Parathyroid adenoma (tissue), 2 donors: ENCODE measurements around the gene EXOC3L2.

Source experiments
- H2AFZ ChIP-seq: fragments of 300-600 bp; sonication (generic); one replicate; pipeline ENCODE4 v1.7.0; 2017; ENCODE audit warnings: antibody characterized with exemption, mild to moderate bottlenecking
- H3K27ac ChIP-seq: fragments of 300-600 bp; sonication (generic); one replicate; pipeline ENCODE4 v1.7.0; 2017
- H3K27me3 ChIP-seq: fragments of 300-600 bp; sonication (generic); one replicate; pipeline ENCODE4 v1.7.0; 2017; ENCODE audit warnings: low read length; ENCODE audit not compliant: control insufficient read depth, insufficient read depth
- H3K36me3 ChIP-seq: fragments of 300-600 bp; sonication (generic); one replicate; pipeline ENCODE4 v1.7.0; 2017; ENCODE audit warnings: low read length; ENCODE audit not compliant: control insufficient read depth, insufficient read depth
- H3K4me1 ChIP-seq: fragments of 300-600 bp; sonication (generic); one replicate; pipeline ENCODE4 v1.7.0; 2017; ENCODE audit warnings: control low read depth
- H3K4me2 ChIP-seq: fragments of 300-600 bp; sonication (generic); one replicate; pipeline ENCODE4 v1.7.0; 2017; ENCODE audit warnings: low read length
- H3K4me3 ChIP-seq: fragments of 300-600 bp; sonication (generic); one replicate; pipeline ENCODE4 v1.7.0; 2017; ENCODE audit warnings: low read depth, low read length
- H3K79me2 ChIP-seq: fragments of 300-600 bp; sonication (generic); one replicate; pipeline ENCODE4 v1.7.0; 2017; ENCODE audit warnings: control low read depth
- H3K9ac ChIP-seq: fragments of 300-600 bp; sonication (generic); one replicate; pipeline ENCODE4 v1.7.0; 2017; ENCODE audit warnings: mild to moderate bottlenecking
- H3K9me3 ChIP-seq: fragments of 300-600 bp; sonication (generic); one replicate; pipeline ENCODE4 v1.7.0; 2017; ENCODE audit warnings: low read length; ENCODE audit not compliant: control insufficient read depth
- TF ChIP-seq, protein P1 (sequence below): fragments of 300-600 bp; sonication (generic); IDR thresholded peaks from one replicate; pipeline ENCODE4 v1.7.0; 2017; ENCODE audit warnings: antibody characterized with exemption, mild to moderate bottlenecking
- donor health status: primary hyperparathyroidism.

The EXOC3L2 gene

GRCh38 chr19:45211751-45212381 lies 33.3 kb downstream of the EXOC3L2 start:
- H3K9me3 ChIP-seq = no peaks in the 10 kb centered on the region
- no peak overlapping the region for H2AFZ ChIP-seq
- H3K79me2 ChIP-seq = no peaks in the 10 kb centered on the region
- H3K27ac ChIP-seq = no peak overlapping the region
- H3K4me1 ChIP-seq = no peaks in the 10 kb centered on the region
- TF ChIP-seq, protein P1, sequence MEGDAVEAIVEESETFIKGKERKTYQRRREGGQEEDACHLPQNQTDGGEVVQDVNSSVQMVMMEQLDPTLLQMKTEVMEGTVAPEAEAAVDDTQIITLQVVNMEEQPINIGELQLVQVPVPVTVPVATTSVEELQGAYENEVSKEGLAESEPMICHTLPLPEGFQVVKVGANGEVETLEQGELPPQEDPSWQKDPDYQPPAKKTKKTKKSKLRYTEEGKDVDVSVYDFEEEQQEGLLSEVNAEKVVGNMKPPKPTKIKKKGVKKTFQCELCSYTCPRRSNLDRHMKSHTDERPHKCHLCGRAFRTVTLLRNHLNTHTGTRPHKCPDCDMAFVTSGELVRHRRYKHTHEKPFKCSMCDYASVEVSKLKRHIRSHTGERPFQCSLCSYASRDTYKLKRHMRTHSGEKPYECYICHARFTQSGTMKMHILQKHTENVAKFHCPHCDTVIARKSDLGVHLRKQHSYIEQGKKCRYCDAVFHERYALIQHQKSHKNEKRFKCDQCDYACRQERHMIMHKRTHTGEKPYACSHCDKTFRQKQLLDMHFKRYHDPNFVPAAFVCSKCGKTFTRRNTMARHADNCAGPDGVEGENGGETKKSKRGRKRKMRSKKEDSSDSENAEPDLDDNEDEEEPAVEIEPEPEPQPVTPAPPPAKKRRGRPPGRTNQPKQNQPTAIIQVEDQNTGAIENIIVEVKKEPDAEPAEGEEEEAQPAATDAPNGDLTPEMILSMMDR = no peak
- no peaks in the 10 kb centered on the region for H3K27me3 ChIP-seq
- no peak overlapping the region for H3K4me2 ChIP-seq
- no peak overlapping the region for H3K4me3 ChIP-seq
- no peak overlapping the region for H3K9ac ChIP-seq
- H3K36me3 ChIP-seq = no peaks in the 10 kb centered on the region

DNA sequence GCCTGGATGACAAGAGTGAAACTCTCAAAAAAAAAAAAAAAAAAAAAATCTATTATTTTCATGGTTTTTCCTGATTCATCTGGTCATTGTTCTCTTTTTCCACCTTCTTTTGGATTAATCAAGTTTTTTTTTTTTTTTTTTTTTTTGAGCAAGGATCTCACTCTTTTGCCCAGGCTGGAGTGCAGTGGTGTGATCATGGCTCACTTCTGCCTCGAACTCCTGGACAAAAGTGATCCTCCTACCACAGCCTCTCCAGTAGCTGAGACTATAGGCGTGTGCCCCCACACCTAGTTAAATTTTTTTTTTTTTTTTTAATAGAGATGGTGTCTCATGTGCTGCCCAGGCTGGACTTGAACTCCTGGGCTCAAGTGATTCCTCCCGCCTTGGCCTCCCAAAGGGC lies 38.9 kb downstream of the EXOC3L2 start:
- Histone ChIP-seq H3K4me2 (no peak overlapping the region), H3K9ac (no peak overlapping the region), H3K4me1 (no peaks in the 10 kb centered on the region), H3K27me3 (no peaks in the 10 kb centered on the region), H3K27ac (no peak overlapping the region), H3K79me2 (no peaks in the 10 kb centered on the region), H3K36me3 (no peaks in the 10 kb centered on the region), H3K9me3 (no peaks in the 10 kb centered on the region), H3K4me3 (no peak overlapping the region), H2AFZ (no peak overlapping the region)
- TF ChIP-seq, protein P1 = no peak

GRCh38 chr19:45205810-45206209 lies 39.4 kb downstream of the EXOC3L2 start:
- no peaks in the 10 kb centered on the region for H3K4me1 ChIP-seq

GRCh38 chr19:45202637-45203036 lies 42.6 kb downstream of the EXOC3L2 start:
- Histone ChIP-seq H3K9ac (no peak overlapping the region), H2AFZ (no peak overlapping the region), H3K27me3 (no peaks in the 10 kb centered on the region), H3K79me2 (no peaks in the 10 kb centered on the region), H3K4me3 (no peak overlapping the region), H3K27ac (no peak overlapping the region), H3K36me3 (no peaks in the 10 kb centered on the region), H3K4me2 (no peak overlapping the region), H3K9me3 (no peaks in the 10 kb centered on the region), H3K4me1 (no peaks in the 10 kb centered on the region)
- TF ChIP-seq, protein P1 = no peak

More at GRCh38 chr19:45205810-45206209, 39.4 kb downstream of the EXOC3L2 start:
- H3K4me2 ChIP-seq = no peak overlapping the region
- no peaks in the 10 kb centered on the region for H3K36me3 ChIP-seq
- no peak overlapping the region for H3K27ac ChIP-seq
- H3K9me3 ChIP-seq = no peaks in the 10 kb centered on the region
- TF ChIP-seq, protein P1 = no peak
- no peaks in the 10 kb centered on the region for H3K79me2 ChIP-seq
- no peak overlapping the region for H3K4me3 ChIP-seq
- no peak overlapping the region for H3K9ac ChIP-seq
- H2AFZ ChIP-seq = no peak overlapping the region
- H3K27me3 ChIP-seq = no peaks in the 10 kb centered on the region

GRCh38 chr19:45200568-45200967 lies 44.6 kb downstream of the EXOC3L2 start:
- no peak overlapping the region for H3K27ac ChIP-seq
- no peak overlapping the region for H2AFZ ChIP-seq
- H3K36me3 ChIP-seq = no peaks in the 10 kb centered on the region
- no peaks in the 10 kb centered on the region for H3K9me3 ChIP-seq
- no peaks in the 10 kb centered on the region for H3K4me1 ChIP-seq
- TF ChIP-seq, protein P1 = peak; percentile 31
- no peaks in the 10 kb centered on the region for H3K27me3 ChIP-seq
- no peak overlapping the region for H3K4me2 ChIP-seq
- no peak overlapping the region for H3K9ac ChIP-seq
- H3K4me3 ChIP-seq = no peak overlapping the region
- H3K79me2 ChIP-seq = no peaks in the 10 kb centered on the region
